Measurements from ENCODE around the gene GPR152. TPM values are rescaled to one million over a fixed set of nuclear protein-coding genes. Genes with fewer than 3 reads are reported as not detected.

The GPR152 gene
- polyA plus RNA-seq, 3 donors, result not detected

DNA sequence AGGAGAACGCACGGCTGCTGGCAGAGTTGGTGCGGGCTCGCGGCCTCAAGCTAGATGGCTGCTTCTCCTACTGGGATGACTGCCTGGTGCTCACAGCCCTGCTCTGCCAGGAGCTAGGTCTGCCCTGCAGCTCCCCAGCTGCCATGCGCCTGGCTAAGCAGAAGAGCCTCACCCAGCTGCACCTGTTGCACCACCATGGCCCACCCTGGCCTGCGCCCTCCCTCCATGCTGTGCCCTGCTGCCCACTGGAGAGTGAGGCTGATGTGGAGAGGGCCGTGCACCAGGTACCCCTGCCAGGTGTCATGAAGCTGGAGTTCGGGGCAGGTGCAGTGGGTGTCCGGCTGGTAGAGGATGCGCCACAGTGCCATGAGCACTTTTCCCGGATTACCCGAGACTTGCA lies 29.1 kb downstream of the GPR152 start:
- Histone ChIP-seq H3K9ac (ENCODE audit: insufficient read depth, low read length, poor library complexity, severe bottlenecking) (no peak overlapping the region), H3K27ac (ENCODE audit: low read depth in 1 of 2, low read length in 2 of 2) (no peak overlapping the region), H3K9me3 (replicated peaks in 1 of 2; ENCODE audit: control insufficient read depth in 1 of 2, insufficient read depth in 1 of 2, low read length in 2 of 2) (no peaks in the 10 kb centered on the region), H3K36me3 (replicated peaks in 1 of 2; ENCODE audit: control insufficient read depth in 1 of 2, insufficient read depth in 2 of 2, low read length in 2 of 2) (no peaks in the 10 kb centered on the region), H2AFZ (ENCODE audit: insufficient read depth, low read depth, low read length, poor library complexity, severe bottlenecking) (no peak overlapping the region), H3K4me1 (ENCODE audit: control insufficient read depth in 1 of 2, insufficient read depth in 2 of 2, low read length in 2 of 2) (peaks cover 27 to 40% of the 10 kb centered on the region in 2 donors), H3K4me2 (replicated peaks; ENCODE audit: extremely low read depth, low read length, poor library complexity, severe bottlenecking) (no peak overlapping the region), H3K27me3 (ENCODE audit: control insufficient read depth in 2 of 2, insufficient read depth in 2 of 2, low read length in 2 of 2) (peaks cover 0 to 17% of the 10 kb centered on the region in 2 donors), H4K20me1 (ENCODE audit: insufficient read depth, low read length) (no peaks in the 10 kb centered on the region), H3K4me3 (replicated peaks in 1 of 3; ENCODE audit: low read depth in 2 of 3, low read length in 3 of 3) (no peak overlapping the region), H3K79me2 (ENCODE audit: insufficient read depth, low read length) (peaks cover under 1% of the 10 kb centered on the region)
- no peaks in the 10 kb centered on the region for H3K36me3 Mint-ChIP-seq
- H3K4me3 Mint-ChIP-seq, result peak overlapping the region in 1 of 2 donors; percentile 12
- H3K27me3 Mint-ChIP-seq (ENCODE audit: low read depth in 3 of 3), result peaks cover 9 to 20% (median 20%) of the 10 kb centered on the region in 3 donors
- no peaks in the 10 kb centered on the region for H3K9me3 Mint-ChIP-seq
- 95% methylated on average over 12 of the region's 13 CpGs for WGBS (ENCODE audit: insufficient coverage)
- no peak overlapping the region for H3K27ac Mint-ChIP-seq
- DNase-seq, result no peak
- intact Hi-C loops (cut with micrococcal nuclease), result no loop called here
- TF ChIP-seq, protein P1, sequence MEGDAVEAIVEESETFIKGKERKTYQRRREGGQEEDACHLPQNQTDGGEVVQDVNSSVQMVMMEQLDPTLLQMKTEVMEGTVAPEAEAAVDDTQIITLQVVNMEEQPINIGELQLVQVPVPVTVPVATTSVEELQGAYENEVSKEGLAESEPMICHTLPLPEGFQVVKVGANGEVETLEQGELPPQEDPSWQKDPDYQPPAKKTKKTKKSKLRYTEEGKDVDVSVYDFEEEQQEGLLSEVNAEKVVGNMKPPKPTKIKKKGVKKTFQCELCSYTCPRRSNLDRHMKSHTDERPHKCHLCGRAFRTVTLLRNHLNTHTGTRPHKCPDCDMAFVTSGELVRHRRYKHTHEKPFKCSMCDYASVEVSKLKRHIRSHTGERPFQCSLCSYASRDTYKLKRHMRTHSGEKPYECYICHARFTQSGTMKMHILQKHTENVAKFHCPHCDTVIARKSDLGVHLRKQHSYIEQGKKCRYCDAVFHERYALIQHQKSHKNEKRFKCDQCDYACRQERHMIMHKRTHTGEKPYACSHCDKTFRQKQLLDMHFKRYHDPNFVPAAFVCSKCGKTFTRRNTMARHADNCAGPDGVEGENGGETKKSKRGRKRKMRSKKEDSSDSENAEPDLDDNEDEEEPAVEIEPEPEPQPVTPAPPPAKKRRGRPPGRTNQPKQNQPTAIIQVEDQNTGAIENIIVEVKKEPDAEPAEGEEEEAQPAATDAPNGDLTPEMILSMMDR (IDR thresholded peaks at IDR 0.05), result no peak
- peaks cover 25% of the 10 kb centered on the region for H3K4me1 Mint-ChIP-seq

DNA sequence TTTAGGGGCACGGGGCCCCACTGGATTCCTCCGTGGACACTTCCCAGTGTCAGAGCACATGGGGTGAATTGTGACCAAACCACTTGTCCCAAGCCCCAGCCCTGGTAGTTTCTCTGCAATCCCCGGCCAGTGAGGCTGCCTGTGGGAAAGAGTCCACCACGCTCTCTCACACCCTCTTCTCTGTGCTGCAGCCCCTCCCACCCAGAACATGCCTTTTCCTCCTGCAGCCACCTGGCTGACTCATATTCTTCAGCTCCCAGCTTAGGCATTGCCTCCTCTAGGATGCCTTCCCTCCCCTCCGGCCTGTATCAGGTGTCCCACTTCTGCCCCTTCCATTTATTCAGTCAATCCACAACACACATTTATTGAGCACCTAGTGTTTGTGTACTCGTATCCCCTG lies 29.6 kb downstream of the GPR152 start:
- no peak for DNase-seq
- no peak overlapping the region for H3K4me3 ChIP-seq (replicated peaks in 1 of 3; ENCODE audit: low read depth in 2 of 3, low read length in 3 of 3)
- peaks cover 0 to 23% of the 10 kb centered on the region in 2 donors for H3K27me3 ChIP-seq (ENCODE audit: control insufficient read depth in 2 of 2, insufficient read depth in 2 of 2, low read length in 2 of 2)
- no peak overlapping the region for H3K4me2 ChIP-seq (replicated peaks; ENCODE audit: extremely low read depth, low read length, poor library complexity, severe bottlenecking)
- H3K27ac Mint-ChIP-seq, result no peak overlapping the region
- no peaks in the 10 kb centered on the region for H3K9me3 ChIP-seq (replicated peaks in 1 of 2; ENCODE audit: control insufficient read depth in 1 of 2, insufficient read depth in 1 of 2, low read length in 2 of 2)
- H3K27me3 Mint-ChIP-seq (ENCODE audit: low read depth in 3 of 3), result peaks cover 15 to 26% (median 26%) of the 10 kb centered on the region in 3 donors
- H2AFZ ChIP-seq (ENCODE audit: insufficient read depth, low read depth, low read length, poor library complexity, severe bottlenecking), result no peak overlapping the region
- no peak overlapping the region for H3K9ac ChIP-seq (ENCODE audit: insufficient read depth, low read length, poor library complexity, severe bottlenecking)
- no peaks in the 10 kb centered on the region for H4K20me1 ChIP-seq (ENCODE audit: insufficient read depth, low read length)
- intact Hi-C loops (cut with micrococcal nuclease), result no loop called here
- no peaks in the 10 kb centered on the region for H3K36me3 ChIP-seq (replicated peaks in 1 of 2; ENCODE audit: control insufficient read depth in 1 of 2, insufficient read depth in 2 of 2, low read length in 2 of 2)
- H3K9me3 Mint-ChIP-seq, result peaks cover 0 to 2% (median 0%) of the 10 kb centered on the region in 7 donors
- no peaks in the 10 kb centered on the region for H3K36me3 Mint-ChIP-seq
- peak overlapping the region in 1 of 2 donors; percentile 12 for H3K4me3 Mint-ChIP-seq
- TF ChIP-seq, protein P1 (IDR thresholded peaks at IDR 0.05), result no peak
- H3K4me1 Mint-ChIP-seq, result peaks cover 24% of the 10 kb centered on the region
- WGBS (ENCODE audit: insufficient coverage), result 80% methylated on average over 6 of the region's 6 CpGs
- peaks cover 27 to 43% of the 10 kb centered on the region in 2 donors for H3K4me1 ChIP-seq (ENCODE audit: control insufficient read depth in 1 of 2, insufficient read depth in 2 of 2, low read length in 2 of 2)
- no peak overlapping the region for H3K27ac ChIP-seq (ENCODE audit: low read depth in 1 of 2, low read length in 2 of 2)
- H3K79me2 ChIP-seq (ENCODE audit: insufficient read depth, low read length), result no peaks in the 10 kb centered on the region

Data from CD14-positive monocyte (primary cell).